NCI-H69 (cell line): ENCODE measurements around the gene FBXO46.

Source experiments
- DNase-seq: peaks from one replicate; lab custom pipeline; 2025; lab: John Stamatoyannopoulos, UW

Gene FBXO46, protein sequence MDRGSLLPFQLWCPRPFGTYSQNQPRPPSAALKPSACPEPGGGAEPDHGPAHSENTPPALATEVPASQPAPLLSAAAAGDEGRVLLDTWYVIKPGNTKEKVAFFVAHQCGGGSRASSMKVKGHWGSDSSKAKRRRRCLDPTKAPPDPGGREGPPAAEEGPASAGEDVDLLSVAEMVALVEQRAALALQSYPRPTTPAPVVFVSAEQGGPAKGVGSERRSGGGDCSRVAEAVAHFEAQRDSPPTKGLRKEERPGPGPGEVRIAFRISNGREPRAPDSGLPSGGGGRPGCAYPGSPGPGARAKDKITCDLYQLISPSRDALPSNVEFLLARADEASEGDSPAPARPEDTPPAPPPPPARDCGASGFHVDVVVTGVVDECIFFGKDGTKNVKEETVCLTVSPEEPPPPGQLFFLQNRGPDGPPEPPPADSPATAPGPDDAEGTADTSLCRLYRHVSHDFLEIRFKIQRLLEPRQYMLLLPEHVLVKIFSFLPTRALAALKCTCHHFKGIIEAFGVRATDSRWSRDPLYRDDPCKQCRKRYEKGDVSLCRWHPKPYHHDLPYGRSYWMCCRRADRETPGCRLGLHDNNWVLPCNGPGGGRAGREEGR

DNA sequence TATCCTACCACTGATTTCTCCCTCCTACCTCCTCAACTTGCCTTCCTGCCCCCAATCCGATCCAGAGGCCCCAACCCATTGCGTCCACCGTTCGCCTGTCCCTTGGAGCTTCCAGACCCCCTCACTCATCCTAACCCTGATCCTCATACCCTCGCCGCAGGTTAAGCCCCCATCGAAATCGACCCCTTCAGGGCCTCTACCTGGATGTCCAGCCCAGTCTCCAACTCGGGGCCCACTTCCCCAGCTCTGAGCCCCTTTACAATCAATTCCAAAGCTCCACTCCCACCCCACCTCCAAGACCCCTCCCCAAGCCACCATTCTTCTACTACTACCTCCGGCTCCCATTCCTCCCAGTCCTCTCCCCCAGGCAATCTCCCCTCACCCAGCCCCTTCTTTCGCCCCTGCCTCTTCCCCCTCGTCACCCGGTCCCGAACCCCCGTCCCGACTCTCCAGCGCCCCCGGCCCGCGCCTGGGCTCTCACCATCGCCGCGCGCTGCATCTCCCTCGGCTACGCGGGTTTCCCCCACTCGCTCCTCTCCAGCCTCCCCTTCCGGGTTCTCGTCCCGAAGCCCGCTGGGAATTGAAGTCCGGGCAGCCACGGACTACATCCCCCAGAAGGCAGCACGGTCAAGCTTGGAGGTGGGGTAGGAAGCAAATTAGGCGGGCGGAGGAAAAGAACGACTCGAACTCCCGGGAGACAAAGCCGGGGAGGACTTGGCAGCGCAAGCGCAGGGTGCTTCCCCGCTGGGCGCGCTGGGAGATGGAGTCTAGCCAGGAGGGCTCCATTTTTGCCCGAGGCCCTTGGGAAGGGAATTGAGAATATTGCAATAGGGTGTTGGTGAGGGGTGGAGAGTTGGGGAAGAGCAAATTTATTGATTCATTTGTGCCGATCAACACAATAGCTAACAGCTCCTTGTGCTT is at the start of gene FBXO46:
Gene FBXO46, minus strand, starts transcription at position 529 of the 921 bp plus-strand sequence. CDS start 17,401 bp downstream, outside the sequence.
- peak; percentile 100 for DNase-seq

DNA sequence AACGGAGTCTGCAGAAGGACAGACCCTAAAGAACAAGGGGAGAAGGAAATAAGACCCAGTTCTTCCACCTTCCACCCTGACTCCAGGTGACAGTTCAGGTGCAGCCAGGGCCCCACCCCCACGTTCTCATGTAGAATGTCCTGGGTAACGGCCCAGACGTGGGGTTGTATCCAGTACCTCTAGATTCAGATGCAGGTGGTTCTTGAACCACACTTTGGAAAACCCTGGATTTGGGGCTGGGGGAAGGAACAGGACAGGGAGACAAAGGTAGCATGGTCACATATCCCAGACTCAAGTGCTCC is 49.4 kb upstream of the FBXO46 start:
- peak; percentile 55 for DNase-seq

DNA sequence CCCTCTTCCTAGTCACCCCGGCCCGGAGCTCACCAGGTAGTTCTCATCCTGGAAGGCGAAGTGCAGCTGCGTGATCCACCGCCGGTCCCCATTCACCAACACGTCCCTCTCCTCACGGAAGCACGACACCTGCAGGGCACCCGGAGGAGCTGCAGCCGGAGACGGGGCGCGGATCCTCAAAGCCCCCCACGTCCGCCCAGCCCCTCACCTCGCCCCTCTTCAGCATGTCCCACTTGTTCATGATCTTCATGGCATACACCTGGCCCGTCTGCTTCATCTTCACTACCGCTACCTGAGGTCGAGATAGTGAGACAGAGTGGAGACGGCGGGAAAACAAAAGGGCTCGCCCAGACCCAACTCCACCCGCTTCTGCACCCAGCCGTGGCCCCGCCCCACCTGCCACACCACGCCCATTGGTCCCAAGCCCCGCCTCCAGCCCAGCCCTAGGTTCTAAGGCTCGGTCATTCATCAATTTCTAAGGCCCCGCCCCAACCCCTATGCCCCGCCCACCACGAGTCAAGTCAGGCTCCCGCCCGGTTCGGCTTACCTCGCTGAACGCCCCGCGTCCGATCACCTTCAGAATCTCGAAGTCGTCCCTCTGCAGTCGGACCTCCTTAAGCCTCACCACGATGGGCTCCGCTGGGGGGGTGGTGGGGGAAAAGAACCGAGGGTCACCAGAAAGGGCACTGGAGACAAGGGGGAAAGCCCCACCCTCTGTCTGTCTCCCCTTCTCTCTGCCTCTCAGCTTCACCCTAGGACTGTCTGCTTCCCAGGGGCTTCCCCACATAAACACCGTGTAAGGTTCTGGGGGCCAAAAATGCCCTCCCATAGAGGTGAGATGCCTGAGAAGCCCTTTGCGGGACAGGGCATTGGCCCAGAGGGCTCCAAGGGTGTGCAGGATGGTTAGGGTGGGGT is 48.8 kb upstream of the FBXO46 start:
- peak; percentile 94 for DNase-seq

DNA sequence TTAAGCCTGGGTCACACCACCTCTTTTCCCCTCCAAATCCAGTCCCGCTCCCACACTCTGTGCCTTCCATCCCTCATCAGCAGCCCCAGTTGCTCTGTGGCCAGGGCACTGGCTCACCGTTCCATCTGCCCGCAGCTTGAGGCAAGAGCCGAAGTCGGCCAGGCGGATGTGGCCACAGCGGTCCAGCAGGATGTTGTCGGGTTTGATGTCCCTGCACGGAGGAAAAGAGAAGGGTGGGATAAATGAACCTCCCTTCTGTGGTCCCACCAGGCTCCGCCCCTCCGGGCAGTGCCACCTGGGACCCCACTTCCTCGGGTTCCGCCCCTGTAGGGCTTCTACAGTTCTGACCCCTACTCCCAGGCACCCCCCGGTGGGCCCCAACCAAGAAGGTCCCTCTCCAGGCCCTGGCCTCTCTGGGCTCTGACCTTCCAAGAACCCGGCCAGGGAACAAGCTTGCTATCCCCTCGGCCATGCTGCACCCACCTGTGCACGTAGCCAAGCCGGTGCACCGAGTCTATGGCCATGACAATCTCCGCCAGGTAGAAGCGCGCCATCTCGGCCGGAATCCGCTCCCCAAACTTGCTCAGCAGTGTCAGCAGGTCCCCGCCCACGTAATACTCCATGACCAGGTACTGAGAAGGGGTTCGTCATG is 47.4 kb upstream of the FBXO46 start:
- DNase-seq: no peak

DNA sequence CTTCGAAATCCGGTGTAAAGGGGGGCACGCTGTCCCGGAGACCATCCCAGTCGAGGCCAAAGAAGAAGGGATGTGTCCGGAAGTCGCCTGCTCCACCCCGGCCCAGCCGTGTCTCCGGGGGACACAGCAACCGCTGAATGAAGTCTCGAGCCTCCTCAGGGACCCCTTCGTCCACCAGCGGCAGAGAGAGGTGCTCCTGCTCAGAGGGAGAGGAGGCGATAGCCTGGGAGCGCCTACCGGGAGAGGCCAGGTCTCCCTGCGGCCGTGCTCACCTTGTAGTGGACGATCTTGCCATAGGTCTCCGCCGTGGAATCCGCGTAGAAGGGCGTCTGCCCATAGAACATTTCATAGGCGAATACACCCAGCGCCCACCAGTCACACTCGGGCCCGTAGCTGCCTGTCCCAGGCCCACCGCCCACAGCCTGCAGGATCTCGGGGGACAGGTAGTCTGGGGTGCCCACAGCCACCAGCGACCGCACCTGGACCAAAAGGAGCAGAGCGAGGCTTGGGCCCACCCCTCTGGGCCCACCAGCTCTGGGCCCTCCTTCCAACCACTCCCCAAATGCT is 46.8 kb upstream of the FBXO46 start:
- DNase-seq: no peak

DNA sequence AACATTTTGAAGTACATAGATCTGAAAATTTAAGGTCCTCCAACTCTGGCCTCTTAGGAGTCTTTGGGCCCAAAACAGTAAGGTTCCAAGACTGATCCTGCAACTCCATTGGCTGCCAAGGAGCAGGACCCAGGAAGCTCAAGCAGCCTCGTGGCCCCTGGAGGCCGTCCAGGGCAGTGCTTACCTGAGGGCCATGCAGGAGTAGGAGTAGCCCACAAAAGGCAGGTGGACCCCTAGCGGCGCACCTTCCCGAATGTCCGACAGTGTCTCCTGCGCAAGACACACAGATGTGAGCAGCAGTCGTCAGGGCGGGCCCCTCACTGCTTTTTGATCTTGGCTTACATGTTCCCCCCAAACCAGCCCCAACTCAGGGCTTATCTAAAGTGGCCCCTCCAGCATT is 44.1 kb upstream of the FBXO46 start:
- DNase-seq: no peak

DNA sequence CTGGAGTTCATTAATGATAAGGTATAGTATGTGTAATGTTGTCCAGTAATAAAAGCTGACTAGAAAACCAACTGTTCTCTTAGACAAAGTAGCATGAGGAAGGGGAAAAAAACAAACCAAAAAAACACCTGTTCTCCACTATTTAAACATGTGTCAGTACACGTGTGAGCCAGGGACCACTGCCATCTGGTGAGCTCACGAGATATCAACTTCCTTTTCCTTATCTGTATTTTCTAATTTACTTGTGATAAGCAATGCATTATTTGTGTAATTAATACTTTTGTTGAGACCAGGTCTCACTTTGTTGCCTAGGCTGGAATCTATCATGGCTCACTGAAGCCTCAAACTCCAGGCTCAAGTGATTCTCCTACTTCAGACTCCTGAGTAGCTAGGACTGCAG is 42.7 kb upstream of the FBXO46 start:
- DNase-seq: no peak

DNA sequence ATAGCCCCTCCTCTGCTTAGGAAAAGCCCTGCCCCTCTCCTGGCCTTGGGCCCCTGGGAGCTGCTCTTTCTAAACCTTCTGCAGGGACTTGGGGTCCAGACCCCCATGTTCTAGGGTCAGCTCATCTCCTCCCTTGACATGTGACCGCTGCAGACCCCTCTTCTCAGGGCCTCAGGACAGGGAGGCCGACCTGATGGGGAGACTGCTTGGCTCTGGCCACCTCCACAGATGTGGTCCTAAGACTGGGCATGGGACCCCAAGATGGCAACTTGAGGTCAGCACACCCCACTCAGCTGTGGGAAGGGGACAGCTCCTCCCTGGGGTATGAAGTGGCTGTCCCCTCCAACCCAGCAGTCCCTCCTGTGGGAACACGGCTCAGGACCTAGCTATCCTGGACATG is 42.2 kb upstream of the FBXO46 start:
- no peak for DNase-seq

DNA sequence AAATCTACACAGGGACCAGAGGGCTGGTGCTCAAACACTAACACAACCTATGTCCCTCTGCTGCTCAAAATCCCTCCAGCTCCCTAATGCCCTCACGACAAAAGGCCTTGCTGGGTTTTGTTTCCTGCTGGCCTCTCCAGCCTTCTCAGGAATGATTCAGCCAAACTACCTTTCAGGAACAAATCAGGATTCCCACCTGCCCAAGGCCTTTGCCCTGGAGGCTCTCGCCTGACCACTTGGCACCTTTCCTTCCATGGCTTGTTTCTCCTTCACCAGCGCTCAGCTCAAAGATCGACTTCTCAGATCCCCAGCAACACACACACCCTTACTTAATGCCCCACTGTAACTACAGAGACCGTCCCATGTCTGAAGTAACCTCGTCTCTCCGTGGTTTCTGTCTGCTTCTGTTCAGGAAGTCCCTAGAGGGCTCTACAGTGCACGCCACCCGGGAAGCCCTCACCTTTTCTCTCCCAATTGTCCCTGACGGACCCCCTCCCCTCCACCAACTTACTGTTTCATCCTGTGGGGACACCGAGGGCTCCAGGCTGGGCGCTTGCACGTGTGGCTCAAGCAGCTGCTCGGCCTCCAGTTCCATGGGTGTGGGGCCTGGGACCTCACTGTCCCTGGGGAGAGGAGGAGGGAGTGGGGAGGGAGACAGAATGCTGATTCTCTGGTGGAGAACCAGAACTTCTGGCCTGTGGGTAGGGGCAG is 41.6 kb upstream of the FBXO46 start:
- no peak for DNase-seq

DNA sequence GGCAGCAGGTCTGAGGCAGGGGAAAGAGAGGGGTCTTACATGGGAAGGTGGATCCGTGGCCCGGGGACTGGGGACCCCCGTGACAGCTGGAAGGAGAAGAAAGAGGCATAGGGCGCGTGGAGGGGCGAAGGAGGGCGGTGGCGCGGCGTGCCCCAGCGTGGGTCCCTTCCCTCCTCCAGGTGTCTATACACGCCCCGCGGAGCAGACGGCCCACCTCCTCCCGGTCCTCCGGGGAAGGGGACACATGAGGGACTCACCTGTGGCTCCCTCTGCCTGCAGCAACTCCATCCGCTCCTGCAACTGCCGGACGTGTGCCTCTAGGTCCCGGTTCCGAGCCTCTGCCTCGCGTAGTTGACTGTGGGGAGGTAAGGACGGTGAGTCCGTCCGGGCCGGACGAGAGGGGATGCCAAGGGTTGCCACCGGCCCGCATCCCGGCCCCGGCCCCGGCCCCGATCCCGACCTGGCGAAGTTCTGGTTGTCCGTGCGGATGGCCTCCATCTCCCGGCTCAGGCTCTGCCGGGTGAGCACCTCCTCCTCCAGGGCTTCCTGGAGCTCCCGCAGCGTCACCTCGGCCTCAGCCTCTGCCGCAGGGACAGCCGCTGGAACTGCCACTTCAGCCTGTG is 40.7 kb upstream of the FBXO46 start:
- no peak for DNase-seq

DNA sequence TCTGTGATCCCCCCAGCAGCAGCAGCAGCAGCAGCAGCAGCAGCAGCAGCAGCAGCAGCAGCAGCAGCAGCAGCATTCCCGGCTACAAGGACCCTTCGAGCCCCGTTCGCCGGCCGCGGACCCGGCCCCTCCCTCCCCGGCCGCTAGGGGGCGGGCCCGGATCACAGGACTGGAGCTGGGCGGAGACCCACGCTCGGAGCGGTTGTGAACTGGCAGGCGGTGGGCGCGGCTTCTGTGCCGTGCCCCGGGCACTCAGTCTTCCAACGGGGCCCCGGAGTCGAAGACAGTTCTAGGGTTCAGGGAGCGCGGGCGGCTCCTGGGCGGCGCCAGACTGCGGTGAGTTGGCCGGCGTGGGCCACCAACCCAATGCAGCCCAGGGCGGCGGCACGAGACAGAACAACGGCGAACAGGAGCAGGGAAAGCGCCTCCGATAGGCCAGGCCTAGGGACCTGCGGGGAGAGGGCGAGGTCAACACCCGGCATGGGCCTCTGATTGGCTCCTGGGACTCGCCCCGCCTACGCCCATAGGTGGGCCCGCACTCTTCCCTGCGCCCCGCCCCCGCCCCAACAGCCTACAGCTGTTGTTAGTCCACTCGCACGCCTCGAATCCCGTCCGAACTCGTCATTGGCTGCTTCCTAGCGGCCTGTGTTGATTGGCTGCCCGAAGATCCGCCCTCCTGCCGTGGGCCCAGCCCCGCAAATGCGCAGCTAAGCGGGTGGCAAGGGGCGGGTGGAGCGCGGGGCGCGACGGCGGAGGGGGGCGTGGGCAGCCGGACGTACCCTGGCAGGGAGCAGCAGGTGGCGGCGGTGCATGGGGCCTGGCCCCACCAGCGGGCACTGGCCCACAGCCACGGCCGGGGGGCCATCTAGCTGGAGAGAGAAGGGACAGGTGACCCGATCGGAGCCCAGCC is 39.8 kb upstream of the FBXO46 start:
- peak; percentile 99 for DNase-seq

DNA sequence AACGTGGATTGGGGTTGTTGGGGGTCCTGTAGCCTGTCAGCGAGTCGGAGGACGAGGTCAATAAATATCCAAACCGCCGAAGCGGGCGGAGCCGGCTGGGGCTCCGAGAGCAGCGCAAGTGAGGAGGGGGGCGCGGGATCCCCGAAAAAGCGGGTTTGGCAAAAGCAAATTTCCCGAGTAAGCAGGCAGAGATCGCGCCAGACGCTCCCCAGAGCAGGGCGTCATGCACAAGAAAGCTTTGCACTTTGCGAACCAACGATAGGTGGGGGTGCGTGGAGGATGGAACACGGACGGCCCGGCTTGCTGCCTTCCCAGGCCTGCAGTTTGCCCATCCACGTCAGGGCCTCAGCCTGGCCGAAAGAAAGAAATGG is 39.1 kb upstream of the FBXO46 start:
- peak; percentile 75 for DNase-seq

DNA sequence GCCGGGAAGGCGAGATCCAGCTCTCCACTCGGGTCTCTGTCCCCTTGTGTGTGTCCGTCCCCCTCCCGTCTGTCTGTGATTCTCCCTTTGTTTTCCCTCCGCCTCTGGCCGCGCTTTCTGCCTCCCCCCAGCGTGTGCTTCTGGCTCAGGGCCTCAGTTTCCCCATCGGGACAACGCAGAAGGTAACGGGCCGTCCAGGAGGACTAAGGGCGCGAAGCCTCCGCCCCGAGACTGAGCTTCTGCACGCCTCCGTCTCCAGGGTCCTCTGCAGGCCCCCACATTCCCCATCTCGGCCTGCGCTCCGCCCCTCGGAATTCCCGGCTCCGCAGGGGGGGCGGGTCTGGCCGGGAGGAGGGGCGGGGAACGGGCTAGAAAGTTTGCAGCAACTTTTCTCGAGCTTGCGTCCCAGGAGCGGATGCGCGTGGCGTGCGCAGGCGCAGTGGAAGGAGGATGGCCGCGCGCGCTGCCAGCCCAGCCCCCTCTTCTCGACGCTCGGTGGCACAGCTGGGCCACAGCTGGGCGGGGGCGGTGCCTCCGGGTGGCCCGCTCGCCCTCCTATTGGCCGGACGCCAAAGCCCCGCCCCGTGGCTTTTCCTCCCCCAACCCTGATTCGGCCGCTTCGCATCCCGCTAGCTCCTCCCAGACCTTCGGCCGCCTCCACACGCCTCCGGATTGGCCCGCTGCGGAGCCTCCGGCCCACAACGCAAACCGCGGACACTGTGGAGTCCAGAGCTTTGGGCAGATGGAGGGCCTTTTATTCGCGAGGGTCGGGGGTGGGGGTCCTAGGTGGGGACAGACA is 38.5 kb upstream of the FBXO46 start, which contains the start of gene SIX5:
Gene SIX5, minus strand, starts transcription at position 269 of the 799 bp plus-strand sequence. CDS start 408 bp downstream, outside the sequence.
- DNase-seq: peak; percentile 98

DNA sequence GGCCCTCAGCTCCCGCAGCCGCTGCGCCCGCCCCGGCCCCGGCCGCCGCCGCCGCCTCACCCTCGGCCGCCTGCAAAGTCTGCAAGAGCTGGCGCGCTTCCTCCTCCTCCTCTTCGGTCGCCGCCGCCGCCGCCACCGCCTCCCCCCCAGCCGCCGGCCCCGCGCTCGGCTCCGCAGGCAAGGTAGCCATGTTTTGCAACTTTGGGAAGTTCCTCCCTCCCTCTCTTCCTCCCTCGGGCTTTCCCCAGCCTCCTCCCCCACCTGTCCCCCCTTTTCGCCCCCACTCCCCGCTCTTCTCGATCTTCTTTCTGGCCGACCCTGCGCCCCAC is 37.9 kb upstream of the FBXO46 start:
- DNase-seq: peak; percentile 69

DNA sequence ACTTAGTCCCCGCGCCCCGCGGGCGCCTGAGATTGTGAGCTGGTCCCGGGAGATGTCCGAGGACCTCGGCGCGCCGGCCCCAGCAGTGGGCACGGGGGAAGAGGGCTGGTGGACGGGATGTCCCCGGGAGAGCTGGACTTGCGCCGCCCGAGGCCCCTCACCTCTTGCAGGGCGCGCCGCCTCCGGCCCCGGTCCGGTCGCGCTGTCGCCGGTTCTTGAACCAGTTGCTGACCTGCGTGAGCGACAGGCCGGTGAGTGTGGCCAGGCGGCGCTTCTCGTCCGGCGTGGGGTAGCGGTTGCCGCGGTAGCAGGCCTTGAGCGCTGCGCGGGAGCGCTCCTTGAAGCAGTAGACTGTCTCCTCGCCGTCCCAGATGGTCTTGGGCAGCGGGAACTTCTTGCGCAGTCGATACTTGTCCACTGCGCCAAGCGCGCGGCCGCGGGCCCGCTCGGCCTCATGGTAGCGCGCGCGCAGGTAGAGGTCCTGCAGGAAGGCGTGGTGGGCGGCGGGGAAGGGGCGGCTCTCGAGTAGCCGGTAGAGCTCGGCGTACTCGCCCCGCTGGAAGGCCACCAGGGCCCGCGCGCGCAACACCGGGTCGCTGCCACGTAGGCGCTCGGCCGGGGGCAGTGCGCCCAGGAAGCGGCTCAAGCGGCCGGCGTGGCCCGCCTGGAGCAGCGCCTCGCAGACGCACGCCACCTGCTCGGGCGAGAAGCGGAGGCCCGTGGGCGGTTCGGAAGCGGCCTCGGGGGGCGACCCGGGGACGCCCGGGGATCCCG is 37.4 kb upstream of the FBXO46 start:
- peak; percentile 73 for DNase-seq

DNA sequence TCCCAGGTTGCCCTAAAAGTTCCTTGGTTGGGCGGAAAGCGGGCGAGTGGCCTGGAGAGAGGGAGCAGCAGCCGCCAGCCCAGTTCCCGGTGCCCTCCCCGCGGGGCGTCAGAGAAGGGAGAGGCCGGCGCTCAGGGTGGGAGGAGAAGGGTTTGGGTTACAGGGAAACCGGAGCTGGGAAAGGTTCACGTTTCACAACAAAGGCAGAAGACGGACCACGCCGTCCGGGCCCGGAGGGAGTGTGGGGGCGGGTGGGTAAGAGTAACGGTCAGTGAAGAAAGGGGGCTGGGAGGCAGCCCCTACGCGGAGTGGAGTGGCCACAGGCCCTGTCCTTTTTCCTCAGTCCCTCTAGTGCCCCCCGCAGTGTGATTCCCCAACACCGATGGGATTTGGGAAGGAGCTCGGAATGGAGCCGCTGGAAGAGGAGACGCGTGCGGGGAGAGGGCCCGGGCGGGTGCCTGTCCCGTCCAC is 36.7 kb upstream of the FBXO46 start:
- DNase-seq: peak; percentile 63

DNA sequence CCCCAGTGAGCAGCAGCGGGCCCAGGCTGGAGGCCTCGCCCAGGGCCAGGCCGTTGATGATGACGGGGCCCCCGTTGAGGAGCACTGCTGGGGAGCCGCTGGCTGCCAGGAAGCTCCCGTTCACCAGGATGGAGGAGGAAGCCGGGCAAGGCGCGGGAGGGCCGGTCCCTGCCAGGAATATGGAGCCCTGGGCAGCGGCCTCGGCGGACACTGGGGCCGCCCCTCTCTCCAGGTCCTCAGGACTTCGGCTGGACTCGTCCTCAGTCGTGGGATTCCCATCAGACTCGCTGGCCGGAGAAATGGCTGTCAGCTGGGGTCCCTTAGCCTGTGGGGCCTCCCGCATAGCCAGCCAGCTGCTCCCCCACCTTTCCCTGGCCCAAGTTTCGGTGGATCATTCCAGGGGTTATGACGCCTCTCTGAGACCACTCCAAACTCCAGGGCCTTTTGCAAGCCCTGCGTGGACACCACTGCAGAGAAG is 36.2 kb upstream of the FBXO46 start:
- DNase-seq: no peak
